Femur (tissue), 1 donor: ENCODE data around the gene SIGLEC9.

Experiments
- DNase-seq: peaks from one replicate; pipeline ENCODE4 v3.0.0-alpha.2; 2017

SIGLEC9 gene

DNA sequence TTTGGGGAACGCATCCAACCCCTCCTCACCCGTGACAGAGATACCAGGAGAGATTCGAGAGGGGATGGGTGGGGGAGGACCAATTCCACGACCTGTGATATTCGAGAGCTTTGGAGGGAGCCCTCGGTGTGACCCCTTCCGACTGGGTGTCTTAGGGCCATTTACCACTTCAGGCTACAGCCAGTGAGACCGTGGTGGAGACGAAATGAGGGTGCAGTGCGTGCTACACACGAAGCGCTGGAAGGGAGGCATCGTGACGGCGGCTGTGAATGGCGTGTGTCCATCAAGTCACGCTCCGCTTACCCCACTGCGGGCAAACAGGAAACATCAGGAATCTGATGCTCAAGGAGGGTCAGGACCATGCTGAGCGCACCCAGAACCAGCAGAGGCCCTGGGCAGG lies 26.9 kb upstream of the SIGLEC9 start:
- no peak for DNase-seq

DNA sequence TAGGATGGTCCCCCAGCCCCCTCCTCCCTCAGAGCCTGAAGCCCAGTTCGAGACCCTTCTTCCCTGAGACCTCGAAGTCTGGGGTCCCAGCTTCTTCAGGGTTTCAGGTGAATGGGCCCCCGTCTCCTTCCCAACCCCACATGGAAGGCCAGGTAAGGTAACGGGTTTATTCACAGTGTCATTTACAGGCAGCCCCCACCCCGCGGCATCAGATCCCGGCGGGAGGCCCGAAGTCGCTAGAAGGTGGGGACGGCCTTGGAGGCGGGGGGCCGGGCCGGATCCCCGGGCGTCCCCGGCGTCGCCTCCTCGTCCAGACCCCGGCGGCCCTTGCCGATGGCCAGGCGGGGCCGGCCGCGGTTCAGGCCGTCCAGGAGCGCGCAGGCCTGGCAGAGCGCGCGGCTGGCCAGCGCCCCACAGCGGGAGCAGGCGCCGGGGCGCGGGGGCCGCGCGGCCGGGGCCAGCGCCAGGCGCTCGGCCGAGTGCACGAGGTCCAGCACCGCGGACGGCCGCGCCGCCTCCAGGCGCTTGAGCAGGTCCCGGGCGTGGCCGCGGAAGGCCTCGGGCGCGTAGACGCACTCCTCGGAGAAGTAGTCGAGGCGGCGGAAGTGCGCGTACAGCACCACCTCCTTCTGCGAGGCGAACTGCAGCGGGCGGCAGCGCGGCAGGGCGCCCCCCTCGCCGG lies 26.2 kb upstream of the SIGLEC9 start:
- DNase-seq: peak; percentile 63

DNA sequence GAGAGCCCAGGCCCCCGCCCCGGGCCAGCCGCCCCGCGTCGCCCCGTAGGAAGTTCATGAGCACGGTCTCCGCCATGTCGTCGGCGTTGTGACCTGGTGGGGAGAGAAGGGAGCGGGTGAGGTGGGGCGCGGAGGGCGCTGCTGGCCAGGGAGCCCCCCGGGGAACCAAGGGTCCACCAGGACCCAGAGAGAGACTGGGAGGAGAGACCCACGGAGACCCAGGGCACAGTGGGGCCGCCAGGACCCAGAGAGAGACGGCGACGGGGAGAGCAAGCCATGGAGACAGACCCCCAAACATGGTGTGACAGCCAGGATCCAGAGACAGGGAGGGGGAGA lies 25.7 kb upstream of the SIGLEC9 start:
- DNase-seq: no peak

DNA sequence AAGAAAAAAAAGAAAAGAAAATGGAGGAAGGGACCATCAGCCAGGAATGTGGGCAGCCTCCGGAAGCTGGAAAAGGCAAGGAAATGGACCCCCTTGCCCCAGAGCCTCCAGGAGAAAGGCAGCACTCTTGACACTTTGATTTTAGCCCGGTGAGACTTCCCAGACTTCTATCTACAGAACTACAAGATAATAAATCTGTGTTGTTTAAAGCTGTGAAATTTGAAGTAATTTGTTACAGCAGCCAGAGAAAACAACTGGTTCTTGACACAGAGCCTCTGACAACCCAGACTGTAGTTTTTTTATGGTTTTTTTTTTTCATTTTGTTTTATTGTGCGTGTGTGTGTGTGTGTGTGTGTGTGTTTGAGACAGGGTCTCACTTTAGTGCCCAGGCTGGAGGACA lies 24.1 kb upstream of the SIGLEC9 start:
- no peak for DNase-seq

DNA sequence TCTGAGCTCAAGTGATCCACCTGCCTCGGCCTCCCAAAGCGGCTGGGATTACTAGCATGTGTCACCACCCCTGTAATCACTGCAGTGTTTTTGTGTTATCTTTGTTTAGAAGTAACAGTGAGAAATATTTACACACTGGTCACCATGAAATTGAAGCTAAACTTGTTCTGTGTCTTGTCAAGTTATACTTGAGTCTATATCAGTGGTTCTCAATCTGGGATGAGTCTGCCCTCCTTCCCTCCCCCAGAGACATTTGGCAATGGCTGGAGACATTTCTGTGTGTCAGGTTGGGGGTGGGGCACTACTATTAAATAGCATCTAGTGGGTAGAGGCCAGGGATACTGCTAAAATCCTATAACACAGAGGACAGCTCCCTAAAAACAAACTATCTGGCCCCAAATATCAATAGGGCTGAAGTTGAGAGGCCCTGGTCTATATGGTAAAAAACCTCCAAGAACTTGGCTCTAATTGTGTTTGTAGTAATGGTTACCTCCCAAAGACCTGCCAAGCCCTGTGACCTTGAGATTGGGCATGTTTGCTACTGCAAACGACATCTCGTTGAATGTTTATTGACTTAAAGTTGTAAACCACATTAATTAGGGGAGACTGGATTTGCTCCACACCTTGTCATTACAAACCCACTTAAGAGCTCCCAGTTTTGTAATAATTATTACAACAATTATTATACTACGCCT lies 23.4 kb upstream of the SIGLEC9 start:
- DNase-seq: no peak

DNA sequence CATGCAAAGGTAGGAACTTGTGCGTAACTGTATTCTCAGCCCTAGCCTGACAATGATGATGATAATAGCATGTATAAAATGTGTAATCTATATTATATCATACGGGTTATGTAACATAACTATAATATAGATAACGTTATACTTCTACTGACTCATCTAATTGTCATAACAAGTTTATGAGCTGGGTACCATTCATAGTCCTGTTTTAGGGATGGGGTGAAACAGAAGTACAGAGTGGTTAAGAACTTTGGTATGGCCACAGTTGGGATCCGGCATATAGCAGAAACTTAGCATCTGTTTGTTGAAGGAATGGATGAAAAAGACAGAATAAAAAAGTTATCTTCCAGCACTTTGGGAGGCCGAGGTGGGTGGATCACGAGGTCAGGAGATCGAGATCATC lies 21.7 kb upstream of the SIGLEC9 start:
- DNase-seq: no peak

DNA sequence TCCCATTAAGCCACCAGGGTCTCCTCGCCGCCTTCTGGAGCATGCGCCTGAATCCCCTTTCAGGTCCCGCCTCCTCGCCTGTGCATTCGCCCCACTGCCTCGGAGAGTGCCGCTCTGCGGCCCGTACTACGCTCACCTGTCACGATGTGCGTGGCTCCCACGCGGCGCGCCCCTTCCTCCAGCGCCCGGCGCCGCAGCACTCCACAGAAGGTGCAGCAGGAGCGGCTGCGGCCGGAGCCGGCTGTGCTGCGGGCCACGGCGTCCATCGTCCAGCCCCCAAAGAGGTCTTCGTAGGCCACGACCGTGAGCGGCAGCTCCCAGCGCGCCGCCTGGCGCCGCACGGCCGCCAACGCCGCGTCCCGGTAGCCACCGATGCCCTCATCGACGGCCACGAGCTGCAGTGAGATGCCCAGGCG lies 20.8 kb upstream of the SIGLEC9 start:
- DNase-seq: no peak

DNA sequence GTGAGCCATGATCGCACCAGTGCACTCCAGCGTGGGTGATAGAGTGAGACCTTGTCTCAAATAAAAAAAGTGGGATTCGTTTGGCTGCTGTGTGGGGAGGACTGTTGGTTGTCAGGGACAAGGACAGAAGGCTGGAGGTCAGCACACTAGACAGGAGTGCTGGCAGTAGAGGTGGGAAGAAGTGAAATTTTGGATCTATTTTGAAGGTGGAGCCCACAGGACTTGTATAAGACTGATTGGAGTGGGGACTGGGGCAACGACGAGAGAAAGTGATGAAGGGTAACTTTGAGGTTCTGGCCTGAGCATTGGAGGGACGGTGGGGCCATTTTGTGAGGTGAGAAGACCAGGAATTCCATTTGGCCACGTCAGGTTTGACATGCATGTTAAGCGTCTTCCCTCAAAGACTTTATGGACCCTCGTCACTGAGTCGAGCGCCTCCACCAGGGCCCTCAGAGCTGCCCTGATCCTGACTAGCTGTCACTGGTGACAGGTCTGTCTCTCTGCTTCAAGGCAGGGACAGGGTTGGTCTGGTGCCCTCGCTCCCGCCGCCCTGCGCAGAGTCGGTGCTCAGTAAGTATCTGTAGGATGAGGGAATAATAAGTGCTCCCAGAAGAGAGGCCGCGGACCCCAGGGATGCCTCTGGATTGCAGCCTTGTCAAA lies 17.2 kb upstream of the SIGLEC9 start:
- no peak for DNase-seq

DNA sequence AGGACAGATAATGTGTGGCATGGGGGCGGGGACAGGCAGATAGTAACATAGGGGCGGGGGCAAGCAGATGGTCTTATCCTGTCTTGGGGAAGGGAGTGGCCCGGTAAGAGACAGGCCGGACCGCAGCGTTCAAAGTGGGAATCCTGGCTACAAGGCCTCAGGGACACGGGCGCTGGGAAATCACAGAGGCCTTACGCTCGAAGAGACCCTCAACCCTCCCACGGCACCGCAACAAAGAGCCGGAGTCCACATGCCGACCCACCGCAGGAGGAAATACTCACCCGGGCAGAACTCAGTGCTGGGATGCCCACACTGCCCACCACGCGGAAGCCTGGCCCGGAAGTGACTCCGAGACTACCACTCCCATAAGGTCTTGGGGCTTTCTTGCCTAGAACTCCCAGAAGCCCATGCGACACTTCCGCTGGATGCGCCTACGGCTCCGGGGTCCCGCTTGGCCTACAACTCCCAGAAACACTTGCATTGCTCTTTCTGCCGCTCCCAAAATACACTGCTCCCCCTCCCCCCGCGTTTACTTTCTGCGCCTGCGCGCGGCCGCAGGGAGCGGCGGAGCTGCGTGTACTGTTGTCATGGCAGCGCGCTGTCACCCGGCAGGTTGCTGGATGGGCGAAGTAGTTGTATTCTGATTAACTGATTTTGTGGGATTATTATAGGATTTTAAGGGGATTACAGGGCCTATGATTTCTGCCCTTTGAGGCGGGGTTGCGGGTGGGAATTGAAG lies 16.5 kb upstream of the SIGLEC9 start, which contains the start of gene CTU1:
TSS of gene CTU1 (minus strand) at position 344 of the 739 bp plus-strand sequence. CDS start 3,840 bp downstream, outside the sequence.
- peak; percentile 99 for DNase-seq

- DNase-seq: no peak
Measured at GRCh38 chr19:51108805-51109146, 15.9 kb upstream of the SIGLEC9 start.

GRCh38 chr19:51110666-51110971 lies 14.1 kb upstream of the SIGLEC9 start:
- no peak for DNase-seq

DNA sequence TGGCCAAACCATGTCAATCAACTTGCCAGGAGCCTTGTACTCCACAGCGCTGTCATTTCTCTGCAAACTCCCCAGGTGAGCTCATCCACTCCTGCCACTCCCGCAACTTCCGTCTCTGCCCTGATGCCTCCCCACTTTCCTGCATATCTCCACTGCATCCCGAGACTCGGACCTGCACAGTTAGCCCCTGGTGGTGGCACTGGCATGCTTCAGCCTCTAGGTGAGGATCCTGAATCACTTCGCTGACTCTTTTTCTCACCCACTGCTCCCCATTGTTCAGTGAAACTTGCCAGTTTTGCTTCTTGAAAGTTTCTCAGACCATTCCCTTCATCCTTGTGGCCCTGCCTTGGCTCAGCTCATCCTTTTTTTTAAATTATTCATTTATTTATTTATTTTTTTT lies 13.1 kb upstream of the SIGLEC9 start:
- DNase-seq: no peak

DNA sequence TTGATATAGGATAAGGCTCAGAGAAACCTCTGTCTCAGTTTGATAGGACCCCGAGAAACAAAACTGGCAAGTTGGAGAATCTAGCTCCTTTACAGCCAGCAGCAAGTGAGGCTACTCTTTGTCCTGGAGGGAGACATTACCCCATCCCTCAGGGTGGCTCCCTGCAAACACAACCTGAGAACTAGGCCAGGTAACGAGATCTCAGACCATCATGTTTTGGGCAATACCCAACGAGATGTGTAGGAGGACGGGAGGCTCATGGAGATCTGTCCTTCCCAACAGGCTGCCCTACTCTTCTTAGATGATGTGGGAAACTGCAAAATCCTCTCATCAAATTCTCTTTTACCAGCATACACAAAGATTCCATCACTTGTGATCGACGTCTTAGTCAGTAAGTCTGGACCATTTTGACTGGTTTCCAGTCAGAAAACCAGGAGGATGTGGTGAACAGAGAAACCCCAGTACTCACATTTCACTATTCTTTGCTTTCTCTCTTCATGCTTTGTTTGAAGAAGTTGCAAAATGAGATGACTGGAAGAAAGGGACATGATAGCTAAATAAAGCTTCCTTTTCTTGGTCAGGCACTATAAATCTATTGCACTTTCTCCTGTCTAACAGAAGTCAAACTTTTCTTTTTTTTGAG lies 10.5 kb upstream of the SIGLEC9 start:
- DNase-seq: no peak

DNA sequence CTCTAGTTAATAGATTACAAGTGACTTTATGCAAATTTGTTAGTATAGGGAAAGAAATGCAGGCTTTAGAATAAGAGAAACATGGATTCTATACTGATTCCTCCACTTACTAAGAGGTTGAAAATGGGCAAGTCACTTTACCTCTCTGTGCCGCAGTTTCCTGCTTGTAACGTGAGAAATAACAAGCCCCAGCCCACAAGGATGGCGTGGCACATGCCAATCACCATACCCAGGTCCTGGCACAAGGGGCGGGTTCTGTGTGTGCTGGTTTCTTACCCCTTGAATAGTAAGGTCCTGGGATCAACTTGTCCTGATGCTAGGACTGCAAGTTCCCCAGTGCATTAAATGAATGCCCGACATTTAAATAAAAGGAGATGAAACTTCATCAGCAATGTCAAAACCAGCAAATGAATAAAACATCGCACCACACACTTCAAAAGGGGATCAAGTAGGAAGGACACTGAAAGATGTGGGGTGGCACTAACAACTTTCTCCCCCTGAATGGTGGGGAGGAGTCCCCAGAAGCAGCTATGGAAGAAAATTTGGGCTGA lies 7.9 kb upstream of the SIGLEC9 start:
- DNase-seq: no peak

GRCh38 chr19:51119101-51119500 lies 5.6 kb upstream of the SIGLEC9 start:
- DNase-seq: no peak

GRCh38 chr19:51119611-51120010 lies 5.1 kb upstream of the SIGLEC9 start:
- DNase-seq: no peak

GRCh38 chr19:51120160-51120559 lies 4.5 kb upstream of the SIGLEC9 start:
- no peak for DNase-seq

GRCh38 chr19:51121257-51121656 lies 3.4 kb upstream of the SIGLEC9 start:
- DNase-seq: no peak

GRCh38 chr19:51122112-51122981 lies 2.4 kb upstream of the SIGLEC9 start:
- no peak for DNase-seq

GRCh38 chr19:51123381-51123800 lies 1.3 kb upstream of the SIGLEC9 start:
- DNase-seq: peak; percentile 35

GRCh38 chr19:51123802-51124201 lies 904 bp upstream of the SIGLEC9 start:
- no peak for DNase-seq

GRCh38 chr19:51124216-51124615 lies 490 bp upstream of the SIGLEC9 start:
- DNase-seq: no peak
